Left hindlimb (tissue), 1 donor: ENCODE measurements around the gene RBKS.
"Not testable (repeated sequence)": the region's sequence is repeated elsewhere in the genome, so short reads cannot be mapped to it uniquely, and the experiment has no call there.

Source experiments
- DNase-seq: peaks from one replicate; pipeline ENCODE4 v3.0.0-alpha.2; 2018

The RBKS gene

GRCh38 chr2:27796791-27797765, 93.1 kb downstream of the RBKS start:
- no peak for DNase-seq

GRCh38 chr2:27795868-27796277, 94.3 kb downstream of the RBKS start:
- no peak for DNase-seq

- no peak for DNase-seq
Measured at GRCh38 chr2:27795093-27795834, 94.9 kb downstream of the RBKS start.

- no peak for DNase-seq
Measured at GRCh38 chr2:27792759-27793158, 97.4 kb downstream of the RBKS start.

DNA sequence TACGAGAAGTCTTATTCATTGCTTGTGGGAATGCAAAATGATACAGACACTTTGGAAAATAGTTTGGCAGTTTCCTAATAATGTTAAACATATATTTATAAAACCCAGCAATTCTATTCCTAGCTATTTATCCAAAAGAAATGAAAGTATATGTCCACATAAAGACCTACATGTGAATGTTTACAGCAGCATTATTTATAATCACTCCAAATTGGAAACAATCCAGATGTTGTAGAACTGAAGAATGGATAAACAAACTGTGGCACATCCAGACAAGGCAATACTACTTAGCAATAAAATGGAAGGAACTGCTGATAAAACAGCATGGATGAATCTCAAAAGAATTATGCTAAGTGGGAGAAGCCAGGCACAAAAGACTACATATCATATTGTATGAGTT, 99.4 kb downstream of the RBKS start:
- DNase-seq, result no peak

GRCh38 chr2:27782701-27783100, 107.5 kb downstream of the RBKS start:
- DNase-seq, result no peak

- DNase-seq, result no peak
Measured at GRCh38 chr2:27781496-27781895, 108.7 kb downstream of the RBKS start.

- no peak for DNase-seq
Measured at GRCh38 chr2:27779417-27780055, 110.7 kb downstream of the RBKS start.

- no peak for DNase-seq
Measured at GRCh38 chr2:27776696-27777095, 113.5 kb downstream of the RBKS start.

- DNase-seq, result no peak
Measured at GRCh38 chr2:27776097-27776496, 114.1 kb downstream of the RBKS start.

GRCh38 chr2:27773959-27774358, 116.2 kb downstream of the RBKS start:
- DNase-seq, result no peak

DNA sequence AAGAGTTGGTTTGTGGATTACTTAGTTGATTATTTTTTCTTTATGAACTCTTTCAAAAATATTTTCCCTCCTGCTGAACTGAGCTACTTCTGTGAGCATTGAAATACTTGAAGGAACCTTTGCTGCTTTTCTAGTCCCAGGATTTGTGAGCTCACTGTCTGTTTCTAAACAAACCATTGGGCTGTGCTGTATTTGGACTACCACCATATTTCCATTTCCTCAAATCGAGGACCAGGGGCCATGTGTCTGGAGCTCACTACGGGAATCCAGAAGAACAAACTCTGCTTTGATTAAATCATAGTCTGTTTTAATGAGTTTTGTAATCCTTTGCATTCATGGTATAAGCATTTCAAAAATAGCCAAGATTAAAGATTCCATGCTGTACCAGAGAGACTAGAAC, 117.4 kb downstream of the RBKS start:
- DNase-seq, result no peak

DNA sequence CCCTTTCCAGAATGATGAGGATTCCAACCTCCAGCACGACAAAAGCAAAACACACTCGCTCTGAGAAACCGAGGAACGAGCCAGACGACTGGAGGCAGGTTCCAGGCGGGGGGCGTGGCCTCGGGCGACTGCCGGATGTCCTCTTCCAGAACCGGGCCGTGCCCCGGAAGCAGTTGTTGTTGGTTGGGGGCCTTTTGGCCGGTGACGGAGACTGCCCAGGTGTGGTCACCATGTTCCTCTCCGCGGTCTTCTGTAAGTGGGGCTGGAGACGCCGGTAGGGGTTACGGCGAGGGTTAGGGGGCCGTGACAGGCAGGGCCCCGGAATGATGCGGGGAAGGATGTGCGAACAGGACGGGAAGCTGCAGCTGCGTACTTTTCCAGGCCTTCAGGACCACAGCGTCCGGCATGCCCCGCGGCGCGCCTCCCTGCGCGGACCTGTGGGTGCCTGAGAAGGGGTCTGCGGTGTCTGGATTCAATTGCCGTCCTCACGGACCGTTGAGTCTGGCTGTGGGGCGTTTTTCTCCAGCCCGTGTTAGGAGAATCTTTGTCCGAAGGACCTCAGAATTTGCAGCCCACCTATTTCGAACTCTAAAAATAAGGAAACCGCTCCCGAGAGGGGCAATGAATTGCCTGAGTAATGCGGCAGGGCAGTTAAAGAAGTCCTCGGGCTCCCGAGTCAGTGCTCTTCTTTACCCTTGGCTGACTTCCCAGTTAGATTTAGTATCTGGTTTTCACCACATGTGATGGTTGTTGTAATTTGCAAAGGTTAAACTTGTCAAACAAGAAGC, 118.4 kb downstream of the RBKS start, which contains the start of gene MRPL33:
Gene MRPL33, plus strand, starts transcription at position 172 of the 788 bp plus-strand sequence. Its CDS starts 59 bp downstream, at position 231.
- peak; percentile 96 for DNase-seq

- no peak for DNase-seq
Measured at GRCh38 chr2:27771202-27771547, 119.0 kb downstream of the RBKS start.

DNA sequence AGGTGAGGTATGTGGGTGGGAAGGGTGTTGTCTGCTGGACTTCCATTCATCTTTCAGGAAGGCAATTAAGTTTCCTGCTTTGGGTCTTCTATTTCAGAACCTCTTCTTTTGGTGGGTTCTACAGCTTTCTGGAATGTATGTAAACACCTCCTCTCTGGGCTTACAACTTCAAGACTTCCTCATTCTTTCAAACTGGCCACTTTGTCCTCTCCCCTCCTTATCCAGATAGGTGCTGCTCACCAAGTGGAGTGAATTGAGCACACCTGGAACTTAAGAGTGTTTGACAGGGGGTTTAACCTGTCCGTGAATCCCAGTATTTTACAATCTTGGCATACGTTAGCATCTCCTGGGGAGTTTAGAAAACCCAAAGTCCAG, 123.9 kb downstream of the RBKS start:
- DNase-seq, result no peak

DNA sequence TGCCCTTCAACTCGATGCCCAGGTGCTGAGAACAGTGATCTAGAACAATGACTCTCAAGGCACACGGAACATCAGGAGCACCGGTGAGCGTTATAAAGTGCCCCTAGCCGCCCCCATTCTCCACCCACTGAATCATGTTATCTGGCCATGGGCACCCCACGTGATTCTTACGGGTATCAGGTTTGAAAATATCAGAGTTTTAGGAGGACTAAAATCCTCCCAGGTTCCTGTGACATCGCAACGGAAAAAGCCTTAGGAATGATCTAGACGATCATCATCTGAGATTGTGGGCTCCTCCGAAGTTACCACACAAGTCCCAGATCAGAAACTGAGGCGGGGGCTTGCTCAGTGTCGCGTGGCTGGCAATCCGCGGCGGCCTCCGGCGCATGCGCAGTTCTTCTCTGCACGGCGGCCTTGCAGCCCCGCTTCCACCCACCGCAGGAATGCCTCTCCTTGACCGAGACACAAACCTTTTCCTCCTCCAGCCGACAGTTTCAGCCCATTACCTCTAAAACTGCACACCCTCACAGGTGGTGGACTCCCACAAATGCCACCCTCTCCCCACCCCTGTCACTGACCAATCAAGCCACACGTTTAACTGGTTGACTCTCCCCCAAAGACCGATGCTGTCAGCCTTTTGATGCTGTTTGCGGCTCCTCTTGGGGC, 124.4 kb downstream of the RBKS start:
- peak; percentile 77 for DNase-seq

- not testable (repeated sequence) for DNase-seq
Measured at GRCh38 chr2:27764526-27764925, 125.7 kb downstream of the RBKS start.

- DNase-seq, result no peak
Measured at GRCh38 chr2:27763907-27764267, 126.3 kb downstream of the RBKS start.

DNA sequence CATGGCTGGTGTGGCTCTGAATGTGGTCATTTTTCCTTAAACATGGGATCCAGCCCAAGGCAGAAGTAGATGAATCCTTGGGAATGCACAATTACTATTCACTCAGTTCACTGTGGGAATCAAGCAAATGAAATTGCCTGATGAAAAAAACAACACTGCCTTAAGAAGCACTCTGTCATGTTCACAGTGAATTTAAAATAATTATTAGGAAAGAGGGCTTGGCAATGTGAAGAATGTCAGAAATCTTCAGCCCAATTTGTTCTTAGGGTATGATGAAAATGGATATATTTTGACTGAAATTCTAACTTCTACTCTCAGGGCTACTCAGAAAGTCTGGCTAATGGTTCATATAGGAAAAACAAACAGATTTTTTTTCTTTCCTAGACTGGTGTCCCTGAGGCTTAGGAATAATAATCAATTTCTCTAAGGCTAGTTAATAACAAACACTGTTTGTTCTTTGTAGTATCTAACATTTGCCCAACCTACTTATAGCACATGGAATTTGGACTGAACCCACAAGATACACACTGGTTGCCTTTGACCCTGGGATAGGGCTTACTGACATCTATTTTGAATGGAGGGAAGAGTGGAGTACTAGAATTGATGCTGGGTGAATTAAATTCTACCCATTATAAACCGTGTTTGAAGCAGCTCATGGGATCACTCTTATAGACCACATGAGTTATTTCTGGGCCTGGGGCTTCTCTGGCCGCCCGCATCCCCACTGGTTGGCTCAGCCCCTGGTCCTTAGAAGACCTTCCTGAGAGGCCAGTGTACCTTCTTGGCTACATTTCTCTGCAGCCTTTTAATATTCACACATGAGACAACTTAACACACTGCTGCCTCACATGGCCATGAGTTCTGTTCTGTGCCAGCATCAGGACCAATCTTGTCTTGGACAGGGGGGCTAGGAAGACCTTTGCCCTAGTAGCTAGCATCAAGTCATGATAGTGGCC, 127.0 kb downstream of the RBKS start:
- no peak for DNase-seq

GRCh38 chr2:27756544-27757498, 133.4 kb downstream of the RBKS start:
- peak; percentile 39 for DNase-seq
